Memory B cell (primary cell): ENCODE data around the gene ROBO2.

ENCODE experiments used
- ATAC-seq: fragments of 150-1000 bp; cut with Tn5 transposase; 2 replicates; pipeline ENCODE4 v1.10.0; 2021; ENCODE audit warnings: low read depth, mild to moderate bottlenecking, moderate library complexity
- DNase-seq, 2 donors: peaks; one replicate each; pipeline ENCODE4 v3.0.0; 2022; ENCODE audit warnings: low spot score in 2 of 2
- H3K27ac Mint-ChIP-seq: one replicate; pipeline ENCODE4 v1.8.0; 2022; ENCODE audit warnings: mild to moderate bottlenecking, moderate library complexity, mixed read lengths
- H3K27me3 Mint-ChIP-seq: one replicate; pipeline ENCODE4 v1.8.0; 2022; ENCODE audit warnings: mixed read lengths
- H3K36me3 Mint-ChIP-seq: one replicate; pipeline ENCODE4 v1.8.0; 2022; ENCODE audit warnings: mild to moderate bottlenecking, mixed read lengths
- H3K4me1 Mint-ChIP-seq: one replicate; pipeline ENCODE4 v1.8.0; 2022; ENCODE audit warnings: mixed read lengths
- H3K4me3 Mint-ChIP-seq: one replicate; pipeline ENCODE4 v1.8.0; 2022; ENCODE audit warnings: mild to moderate bottlenecking, moderate library complexity, mixed read lengths
- H3K9me3 Mint-ChIP-seq: one replicate; pipeline ENCODE4 v1.8.0; 2022; ENCODE audit warnings: mixed read lengths

Gene ROBO2

GRCh38 chr3:77456431-77456830, 416.5 kb downstream of the ROBO2 start:
- no peak for ATAC-seq
- no peaks in the 10 kb centered on the region for H3K27me3 Mint-ChIP-seq

GRCh38 chr3:77456906-77457305, 417.0 kb downstream of the ROBO2 start:
- H3K4me1 Mint-ChIP-seq, result no peaks in the 10 kb centered on the region
- H3K27me3 Mint-ChIP-seq, result no peaks in the 10 kb centered on the region

More at GRCh38 chr3:77456431-77456830, 416.5 kb downstream of the ROBO2 start:
- no peaks in the 10 kb centered on the region for H3K4me1 Mint-ChIP-seq
- H3K9me3 Mint-ChIP-seq, result peaks cover 5% of the 10 kb centered on the region
- no peak overlapping the region for H3K4me3 Mint-ChIP-seq
- no peak for DNase-seq
- no peaks in the 10 kb centered on the region for H3K36me3 Mint-ChIP-seq
- H3K27ac Mint-ChIP-seq, result no peak overlapping the region

GRCh38 chr3:77459926-77460325, 420.0 kb downstream of the ROBO2 start:
- H3K36me3 Mint-ChIP-seq, result no peaks in the 10 kb centered on the region
- no peaks in the 10 kb centered on the region for H3K4me1 Mint-ChIP-seq
- no peak overlapping the region for H3K27ac Mint-ChIP-seq
- H3K4me3 Mint-ChIP-seq, result no peak overlapping the region
- H3K27me3 Mint-ChIP-seq, result no peaks in the 10 kb centered on the region
- peaks cover 2% of the 10 kb centered on the region for H3K9me3 Mint-ChIP-seq
- no peak for ATAC-seq
- no peak for DNase-seq

More at GRCh38 chr3:77456906-77457305, 417.0 kb downstream of the ROBO2 start:
- no peaks in the 10 kb centered on the region for H3K36me3 Mint-ChIP-seq
- H3K9me3 Mint-ChIP-seq, result peaks cover 3% of the 10 kb centered on the region
- DNase-seq (no peak), ATAC-seq (no peak)
- no peak overlapping the region for H3K27ac Mint-ChIP-seq
- H3K4me3 Mint-ChIP-seq, result no peak overlapping the region

- ATAC-seq, result no peak
- Mint-ChIP-seq H3K27me3 (no peaks in the 10 kb centered on the region), H3K4me3 (no peak overlapping the region), H3K4me1 (no peaks in the 10 kb centered on the region), H3K9me3 (peaks cover 2% of the 10 kb centered on the region), H3K36me3 (no peaks in the 10 kb centered on the region), H3K27ac (no peak overlapping the region)
- no peak for DNase-seq
Measured at GRCh38 chr3:77460326-77460725, 420.4 kb downstream of the ROBO2 start.

GRCh38 chr3:77462951-77463350, 423.1 kb downstream of the ROBO2 start:
- Mint-ChIP-seq H3K36me3 (no peaks in the 10 kb centered on the region), H3K27me3 (no peaks in the 10 kb centered on the region), H3K27ac (no peak overlapping the region), H3K4me3 (no peak overlapping the region), H3K9me3 (peaks cover 2% of the 10 kb centered on the region), H3K4me1 (no peaks in the 10 kb centered on the region)
- no peak for ATAC-seq
- DNase-seq, result no peak

- ATAC-seq (no peak), DNase-seq (no peak)
- H3K9me3 Mint-ChIP-seq, result peaks cover 2% of the 10 kb centered on the region
- H3K36me3 Mint-ChIP-seq, result no peaks in the 10 kb centered on the region
- no peak overlapping the region for H3K4me3 Mint-ChIP-seq
- no peak overlapping the region for H3K27ac Mint-ChIP-seq
- no peaks in the 10 kb centered on the region for H3K4me1 Mint-ChIP-seq
- no peaks in the 10 kb centered on the region for H3K27me3 Mint-ChIP-seq
Measured at GRCh38 chr3:77464111-77464688, 424.3 kb downstream of the ROBO2 start.

- Mint-ChIP-seq H3K4me1 (no peaks in the 10 kb centered on the region), H3K4me3 (no peak overlapping the region)
- no peak for DNase-seq
Measured at GRCh38 chr3:77466562-77467115, 426.7 kb downstream of the ROBO2 start.

GRCh38 chr3:77467702-77468625, 428.1 kb downstream of the ROBO2 start:
- Mint-ChIP-seq H3K27me3 (no peaks in the 10 kb centered on the region), H3K27ac (no peak overlapping the region), H3K36me3 (no peaks in the 10 kb centered on the region), H3K4me1 (no peaks in the 10 kb centered on the region), H3K9me3 (no peaks in the 10 kb centered on the region), H3K4me3 (no peak overlapping the region)
- ATAC-seq (no peak), DNase-seq (no peak)

More at GRCh38 chr3:77466562-77467115, 426.7 kb downstream of the ROBO2 start:
- no peaks in the 10 kb centered on the region for H3K9me3 Mint-ChIP-seq
- no peaks in the 10 kb centered on the region for H3K36me3 Mint-ChIP-seq
- no peak for ATAC-seq
- H3K27me3 Mint-ChIP-seq, result no peaks in the 10 kb centered on the region
- no peak overlapping the region for H3K27ac Mint-ChIP-seq

- H3K4me1 Mint-ChIP-seq, result no peaks in the 10 kb centered on the region
- no peak overlapping the region for H3K4me3 Mint-ChIP-seq
- H3K36me3 Mint-ChIP-seq, result no peaks in the 10 kb centered on the region
- no peak overlapping the region for H3K27ac Mint-ChIP-seq
- ATAC-seq, result no peak
- no peaks in the 10 kb centered on the region for H3K27me3 Mint-ChIP-seq
- no peaks in the 10 kb centered on the region for H3K9me3 Mint-ChIP-seq
- DNase-seq, result no peak
Measured at GRCh38 chr3:77468626-77469020, 428.7 kb downstream of the ROBO2 start.

GRCh38 chr3:77475507-77475906, 435.6 kb downstream of the ROBO2 start:
- Mint-ChIP-seq H3K27me3 (no peaks in the 10 kb centered on the region), H3K36me3 (no peaks in the 10 kb centered on the region), H3K4me1 (no peaks in the 10 kb centered on the region), H3K9me3 (peaks cover 4% of the 10 kb centered on the region), H3K27ac (no peak overlapping the region), H3K4me3 (no peak overlapping the region)
- no peak for DNase-seq
- ATAC-seq, result no peak

GRCh38 chr3:77479021-77479420, 439.1 kb downstream of the ROBO2 start:
- DNase-seq, result no peak
- H3K27me3 Mint-ChIP-seq, result no peaks in the 10 kb centered on the region
- H3K9me3 Mint-ChIP-seq, result peaks cover 3% of the 10 kb centered on the region
- no peak overlapping the region for H3K27ac Mint-ChIP-seq
- H3K4me1 Mint-ChIP-seq, result no peaks in the 10 kb centered on the region
- H3K36me3 Mint-ChIP-seq, result no peaks in the 10 kb centered on the region
- no peak overlapping the region for H3K4me3 Mint-ChIP-seq
- ATAC-seq, result no peak

- H3K27ac Mint-ChIP-seq, result no peak overlapping the region
- H3K36me3 Mint-ChIP-seq, result no peaks in the 10 kb centered on the region
- H3K9me3 Mint-ChIP-seq, result peaks cover 17% of the 10 kb centered on the region
- ATAC-seq, result no peak
- no peaks in the 10 kb centered on the region for H3K27me3 Mint-ChIP-seq
- H3K4me1 Mint-ChIP-seq, result no peaks in the 10 kb centered on the region
- no peak overlapping the region for H3K4me3 Mint-ChIP-seq
- no peak for DNase-seq
Measured at GRCh38 chr3:77489216-77489615, 449.3 kb downstream of the ROBO2 start.

GRCh38 chr3:77491961-77492360, 452.1 kb downstream of the ROBO2 start:
- H3K4me3 Mint-ChIP-seq, result no peak overlapping the region

GRCh38 chr3:77500721-77501120, 460.8 kb downstream of the ROBO2 start:
- no peak for DNase-seq
- H3K27me3 Mint-ChIP-seq, result no peaks in the 10 kb centered on the region
- H3K9me3 Mint-ChIP-seq, result peaks cover 3% of the 10 kb centered on the region
- no peak overlapping the region for H3K27ac Mint-ChIP-seq
- ATAC-seq, result no peak
- H3K36me3 Mint-ChIP-seq, result no peaks in the 10 kb centered on the region
- no peak overlapping the region for H3K4me3 Mint-ChIP-seq
- H3K4me1 Mint-ChIP-seq, result no peaks in the 10 kb centered on the region

More at GRCh38 chr3:77491961-77492360, 452.1 kb downstream of the ROBO2 start:
- no peak for ATAC-seq
- H3K27ac Mint-ChIP-seq, result no peak overlapping the region
- H3K27me3 Mint-ChIP-seq, result no peaks in the 10 kb centered on the region
- peaks cover 8% of the 10 kb centered on the region for H3K9me3 Mint-ChIP-seq
- no peak for DNase-seq
- H3K36me3 Mint-ChIP-seq, result no peaks in the 10 kb centered on the region
- H3K4me1 Mint-ChIP-seq, result no peaks in the 10 kb centered on the region
